OCI-LY7 (cell line): Measurements from ENCODE around the gene NAV2. TPM values are rescaled to one million over a fixed set of nuclear protein-coding genes. Genes with fewer than 3 reads are reported as not detected.

Experiments used
- BruUV-seq: library from RNA; stranded (reverse); fragments of 400-500 nt; replicated peaks from 2 replicates; lab custom pipeline; 2021; lab: Mats Ljungman, UMichigan
- CTCF ChIA-PET: fragments of 300-600 bp; sonication (Branson Sonifier 250); formaldehyde crosslinking; loops from one replicate; lab custom pipeline; 2022; ENCODE audit warnings: antibody characterized with exemption; ENCODE audit not compliant: unreplicated experiment; lab: Charles Lee
- POLR2A ChIA-PET: fragments of 300-600 bp; sonication (Branson Sonifier 250); formaldehyde crosslinking; loops from one replicate; lab custom pipeline; 2022; ENCODE audit warnings: antibody characterized with exemption; lab: Charles Lee
- DNase-seq: peaks from one replicate; pipeline ENCODE4 v3.0.0-alpha.2; 2015; ENCODE audit warnings: low spot score
- H2AFZ ChIP-seq: fragments of 200-600 bp; sonication (generic), shearing (Covaris generic); 2 replicates; pipeline ENCODE4 v1.6.1; 2014; ENCODE audit warnings: mild to moderate bottlenecking, antibody characterized with exemption, low read length, moderate library complexity
- H3K27ac ChIP-seq: fragments of 200-600 bp; sonication (generic); 2 replicates; pipeline ENCODE4 v1.5.1; 2014; ENCODE audit warnings: mixed run types, low read depth, mild to moderate bottlenecking, moderate library complexity, low read length, inconsistent platforms; ENCODE audit not compliant: poor library complexity, severe bottlenecking
- H3K36me3 ChIP-seq: fragments of 200-600 bp; sonication (generic); 2 replicates; pipeline ENCODE4 v1.6.1; 2014; ENCODE audit warnings: mild to moderate bottlenecking, antibody characterized with exemption, low read length, moderate library complexity, mixed read lengths; ENCODE audit not compliant: insufficient read depth
- H3K4me1 ChIP-seq: fragments of 200-600 bp; sonication (generic); 2 replicates; pipeline ENCODE4 v1.5.1; 2014; ENCODE audit warnings: mild to moderate bottlenecking, low read length; ENCODE audit not compliant: insufficient read depth, poor library complexity, severe bottlenecking
- H3K4me2 ChIP-seq: fragments of 200-600 bp; sonication (generic); 2 replicates; pipeline ENCODE4 v1.6.1; 2014; ENCODE audit warnings: mild to moderate bottlenecking, low read length
- H3K4me3 ChIP-seq: fragments of 200-600 bp; sonication (generic); 2 replicates; pipeline ENCODE4 v1.5.1; 2014; ENCODE audit warnings: mild to moderate bottlenecking, low read depth, low read length; ENCODE audit not compliant: poor library complexity, severe bottlenecking
- H3K79me2 ChIP-seq: fragments of 200-600 bp; sonication (generic); 2 replicates; pipeline ENCODE4 v1.6.1; 2016; ENCODE audit warnings: low read depth, mild to moderate bottlenecking, low read length, moderate library complexity, mixed read lengths; ENCODE audit not compliant: insufficient read depth
- H3K9me2 ChIP-seq: fragments of 200-600 bp; sonication (generic); 2 replicates; pipeline ENCODE4 v1.6.1; 2016; ENCODE audit warnings: mild to moderate bottlenecking, low read length, mixed read lengths; ENCODE audit not compliant: insufficient read depth
- H3K9me3 ChIP-seq: fragments of 200-600 bp; sonication (generic); 2 replicates; pipeline ENCODE4 v1.6.1; 2014; ENCODE audit warnings: mild to moderate bottlenecking, mixed run types, low read length, mixed read lengths
- H4K20me1 ChIP-seq: fragments of 200-600 bp; sonication (generic); 2 replicates; pipeline ENCODE4 v1.6.1; 2014; ENCODE audit warnings: mild to moderate bottlenecking, antibody characterized with exemption, low read length, moderate library complexity, mixed read lengths; ENCODE audit not compliant: insufficient read depth
- EZH2phosphoT487 ChIP-seq: fragments of 200-600 bp; sonication (generic); IDR thresholded peaks from 2 replicates; pipeline ENCODE4 v1.6.1; 2018; ENCODE audit warnings: low read depth, borderline replicate concordance, mild to moderate bottlenecking, mixed run types, antibody characterized with exemption, low read length, moderate library complexity, mixed read lengths
- intact Hi-C: fragments of 100-400 bp; cut with micrococcal nuclease; formaldehyde crosslinking; loops from one replicate; pipeline ENCODE4 v1.10.0; 2022; ENCODE audit not compliant: unreplicated experiment
- total RNA-seq, 2 experiments: library from RNA; depleted of rRNA in 1 of 2; stranded (reverse); fragments of >200 nt in 1 of 2; shearing (Covaris generic) in 1 of 2; gene quantifications; 2 replicates each; pipeline ENCODE4 v1.2.3, GENCODE V29; 2014 to 2022
- TF ChIP-seq, protein P1 (sequence below): fragments of 200-600 bp; sonication (generic); conservative IDR thresholded peaks from 2 replicates; pipeline ENCODE4 v1.5.1; 2014; ENCODE audit warnings: mild to moderate bottlenecking, antibody characterized with exemption, low read length, moderate library complexity, mixed read lengths

Gene NAV2
- total RNA-seq, 2 experiments from 2014 or later, result 0.06 to 0.68 TPM

GRCh38 chr11:20158597-20159257 is 446.1 kb downstream of the NAV2 start:
- TF ChIP-seq EZH2phosphoT487, result no peak
- TF ChIP-seq, protein P1, sequence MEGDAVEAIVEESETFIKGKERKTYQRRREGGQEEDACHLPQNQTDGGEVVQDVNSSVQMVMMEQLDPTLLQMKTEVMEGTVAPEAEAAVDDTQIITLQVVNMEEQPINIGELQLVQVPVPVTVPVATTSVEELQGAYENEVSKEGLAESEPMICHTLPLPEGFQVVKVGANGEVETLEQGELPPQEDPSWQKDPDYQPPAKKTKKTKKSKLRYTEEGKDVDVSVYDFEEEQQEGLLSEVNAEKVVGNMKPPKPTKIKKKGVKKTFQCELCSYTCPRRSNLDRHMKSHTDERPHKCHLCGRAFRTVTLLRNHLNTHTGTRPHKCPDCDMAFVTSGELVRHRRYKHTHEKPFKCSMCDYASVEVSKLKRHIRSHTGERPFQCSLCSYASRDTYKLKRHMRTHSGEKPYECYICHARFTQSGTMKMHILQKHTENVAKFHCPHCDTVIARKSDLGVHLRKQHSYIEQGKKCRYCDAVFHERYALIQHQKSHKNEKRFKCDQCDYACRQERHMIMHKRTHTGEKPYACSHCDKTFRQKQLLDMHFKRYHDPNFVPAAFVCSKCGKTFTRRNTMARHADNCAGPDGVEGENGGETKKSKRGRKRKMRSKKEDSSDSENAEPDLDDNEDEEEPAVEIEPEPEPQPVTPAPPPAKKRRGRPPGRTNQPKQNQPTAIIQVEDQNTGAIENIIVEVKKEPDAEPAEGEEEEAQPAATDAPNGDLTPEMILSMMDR, result no peak
- Histone ChIP-seq H3K9me3 (no peaks in the 10 kb centered on the region), H3K27ac (no peak overlapping the region), H2AFZ (no peak overlapping the region), H4K20me1 (no peaks in the 10 kb centered on the region), H3K4me3 (no peak overlapping the region), H3K4me1 (no peaks in the 10 kb centered on the region), H3K4me2 (no peak overlapping the region), H3K9me2 (no peaks in the 10 kb centered on the region), H3K36me3 (no peaks in the 10 kb centered on the region), H3K79me2 (no peaks in the 10 kb centered on the region)
- BruUV-seq, result no TSS peak
- ChIA-PET POLR2A (no interaction called here), CTCF (no interaction called here)
- intact Hi-C loops, result no loop called here
- DNase-seq, result no peak

DNA sequence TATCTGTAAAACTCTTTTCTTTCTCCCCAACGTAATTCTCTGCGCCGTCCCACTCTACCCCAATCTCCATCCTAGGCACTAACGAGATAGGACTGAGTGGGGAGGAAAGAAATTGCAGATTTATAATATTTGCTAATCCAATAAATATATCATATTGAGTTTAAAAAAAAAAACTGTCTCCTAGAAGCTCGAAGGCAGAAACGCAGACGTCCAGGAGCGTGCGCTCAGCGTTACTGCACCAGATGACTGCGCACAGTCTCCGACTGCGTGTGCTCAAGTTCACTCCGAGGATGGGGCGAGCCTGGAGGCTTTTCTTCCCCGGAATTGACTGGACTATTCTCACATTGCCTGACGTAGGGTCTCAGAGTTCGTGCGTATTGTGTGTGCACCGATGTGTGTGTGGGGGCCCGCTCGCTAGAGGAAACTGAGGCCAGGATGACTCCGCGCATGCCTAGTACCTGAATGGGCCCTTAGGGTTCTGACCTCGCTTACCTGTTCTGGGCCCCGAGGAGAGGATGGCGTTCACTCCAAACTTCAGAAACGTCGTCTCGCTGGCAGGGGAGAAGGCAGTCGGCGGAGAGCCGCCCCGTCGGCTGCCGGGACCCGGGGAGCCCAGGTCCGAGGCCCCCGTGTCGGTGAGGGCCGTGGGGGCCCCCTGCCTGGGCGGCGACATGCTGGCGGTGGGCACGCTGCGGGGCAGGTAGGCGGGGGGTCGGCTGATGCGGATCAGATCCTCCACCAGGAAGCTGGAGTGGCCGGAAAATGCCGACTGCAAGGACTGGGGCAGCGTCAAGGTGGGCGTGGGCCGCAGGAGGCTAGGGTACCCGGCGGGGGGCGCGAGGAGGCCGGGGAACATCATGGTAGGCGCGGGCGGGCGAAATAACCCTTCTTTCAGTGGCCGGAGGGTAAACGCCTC is 447.1 kb downstream of the NAV2 start:
- no peaks in the 10 kb centered on the region for H3K36me3 ChIP-seq
- intact Hi-C loops, result no loop called here
- DNase-seq, result no peak
- CTCF ChIA-PET, result no interaction called here
- TF ChIP-seq, protein P1, result no peak
- TF ChIP-seq EZH2phosphoT487, result no peak
- H2AFZ ChIP-seq, result no peak overlapping the region
- H3K9me2 ChIP-seq, result no peaks in the 10 kb centered on the region
- H3K4me1 ChIP-seq, result no peaks in the 10 kb centered on the region
- POLR2A ChIA-PET, result no interaction called here
- no peaks in the 10 kb centered on the region for H3K79me2 ChIP-seq
- no peaks in the 10 kb centered on the region for H3K9me3 ChIP-seq
- H3K27ac ChIP-seq, result no peak overlapping the region
- BruUV-seq, result no TSS peak
- H4K20me1 ChIP-seq, result no peaks in the 10 kb centered on the region
- H3K4me2 ChIP-seq, result no peak overlapping the region
- H3K4me3 ChIP-seq, result no peak overlapping the region
